ENCODE measurements around the gene APRT.

GRCh38 chr16:88805887-88806393 lies 5.8 kb downstream of the APRT start:
- no peak for TF ChIP-seq EGR1 (IDR thresholded peaks at IDR 0.05)
- no peak for TF ChIP-seq YY1 (IDR thresholded peaks at IDR 0.05; ENCODE audit: low read depth)
- TF ChIP-seq NFIC (IDR thresholded peaks at IDR 0.05), result no peak
- TF ChIP-seq TAF1 (IDR thresholded peaks at IDR 0.05; ENCODE audit: low read depth), result no peak
- TF ChIP-seq TCF12 (IDR thresholded peaks at IDR 0.05; ENCODE audit: low read depth), result no peak
- no peak for TF ChIP-seq CEBPB (IDR thresholded peaks at IDR 0.05)
- no peak for TF ChIP-seq EP300 (IDR thresholded peaks at IDR 0.05; ENCODE audit: borderline replicate concordance)
- no peak for TF ChIP-seq CREB1 (IDR thresholded peaks at IDR 0.05; ENCODE audit: low read depth)
- TF ChIP-seq, protein P1, sequence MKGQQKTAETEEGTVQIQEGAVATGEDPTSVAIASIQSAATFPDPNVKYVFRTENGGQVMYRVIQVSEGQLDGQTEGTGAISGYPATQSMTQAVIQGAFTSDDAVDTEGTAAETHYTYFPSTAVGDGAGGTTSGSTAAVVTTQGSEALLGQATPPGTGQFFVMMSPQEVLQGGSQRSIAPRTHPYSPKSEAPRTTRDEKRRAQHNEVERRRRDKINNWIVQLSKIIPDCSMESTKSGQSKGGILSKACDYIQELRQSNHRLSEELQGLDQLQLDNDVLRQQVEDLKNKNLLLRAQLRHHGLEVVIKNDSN (IDR thresholded peaks at IDR 0.05), result no peak

All from Ishikawa (cell line).